Stimulated activated CD8-positive, alpha-beta memory T cell treated with anti-CD3 and anti-CD28 coated beads, Interleukin-15, amount 100 ng/mL, for 24 hours (primary cell): ENCODE data around the gene GATA6.

ENCODE experiments used
- DNase-seq: peaks from one replicate; pipeline ENCODE4 v3.0.0-alpha.2; 2020; ENCODE audit warnings: low read depth

The GATA6 gene

GRCh38 chr18:22243513-22243912 lies 74.1 kb downstream of the GATA6 start:
- DNase-seq, result no peak

DNA sequence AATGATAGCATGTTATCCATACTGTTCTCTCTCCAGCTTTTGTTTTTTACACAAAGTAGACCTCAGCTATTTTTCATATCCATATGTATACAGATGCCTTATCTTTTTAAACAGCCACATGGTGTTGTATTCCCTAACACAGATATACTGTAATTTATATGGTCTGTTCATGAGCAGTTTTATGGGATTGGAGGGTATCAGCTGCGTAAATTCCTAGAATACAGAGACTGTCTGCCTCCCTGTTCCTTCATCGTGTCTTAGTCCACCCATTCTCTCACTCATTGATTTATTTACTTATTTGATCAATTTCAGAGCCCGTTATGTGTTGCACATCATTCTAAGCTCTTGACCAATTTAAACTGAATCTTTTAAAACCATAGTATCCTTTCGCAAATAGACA lies 80.6 kb downstream of the GATA6 start:
- no peak for DNase-seq

GRCh38 chr18:22250591-22250996 lies 81.2 kb downstream of the GATA6 start:
- DNase-seq, result no peak
